ENCODE measurements around the gene ABCA13.

GRCh38 chr7:48144291-48144768 is 26.9 kb upstream of the ABCA13 start:
- TF ChIP-seq EZH2 (IDR thresholded peaks at IDR 0.05; ENCODE audit: borderline replicate concordance, low read depth, low read length, severe bottlenecking) (no peak), POLR2AphosphoS5 (IDR thresholded peaks at IDR 0.05; ENCODE audit: insufficient read depth, low read depth, low read length) (no peak), CTCF (IDR thresholded peaks at IDR 0.05; ENCODE audit: extremely low read depth in 1 of 2, insufficient read depth in 1 of 2, low read depth in 1 of 2, low read length in 2 of 2) (no peak), POLR2A (IDR thresholded peaks at IDR 0.05; ENCODE audit: low read depth, low read length) (no peak), MAX (IDR thresholded peaks at IDR 0.05; ENCODE audit: insufficient read depth, insufficient read length) (no peak), JUN (IDR thresholded peaks at IDR 0.05; ENCODE audit: borderline replicate concordance, insufficient read depth, insufficient read length, low read depth) (no peak)
